RPMI8226 (cell line): ENCODE results near the gene GRK1.
A peak's percentile ranks its signal among the peaks of the same experiment; 100 is the strongest.
"Not testable (repeated sequence)": the region's sequence is repeated elsewhere in the genome, so short reads cannot be mapped to it uniquely, and the experiment has no call there.

Experiments used
- DNase-seq: peaks from one replicate; pipeline ENCODE4 v3.0.0-alpha.2; 2015

The GRK1 gene

DNA sequence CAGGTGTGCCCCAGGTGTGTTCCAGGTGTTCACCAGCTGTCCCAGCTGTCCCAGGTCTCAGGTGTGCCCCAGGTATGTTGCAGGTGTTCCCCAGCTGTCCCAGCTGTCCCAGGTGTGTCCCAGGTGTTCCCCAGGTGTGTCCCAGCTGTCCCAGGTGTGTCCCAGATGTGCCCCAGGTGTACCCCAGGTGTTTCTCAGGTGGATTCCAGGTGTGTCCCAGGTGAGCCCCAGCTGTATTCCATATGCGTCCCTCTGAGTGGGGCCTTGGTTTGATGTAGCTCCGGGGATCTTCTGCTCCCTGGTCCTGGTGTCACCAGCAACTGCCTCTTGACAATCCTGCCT lies 719 bp upstream of the GRK1 start:
- DNase-seq, result no peak

DNA sequence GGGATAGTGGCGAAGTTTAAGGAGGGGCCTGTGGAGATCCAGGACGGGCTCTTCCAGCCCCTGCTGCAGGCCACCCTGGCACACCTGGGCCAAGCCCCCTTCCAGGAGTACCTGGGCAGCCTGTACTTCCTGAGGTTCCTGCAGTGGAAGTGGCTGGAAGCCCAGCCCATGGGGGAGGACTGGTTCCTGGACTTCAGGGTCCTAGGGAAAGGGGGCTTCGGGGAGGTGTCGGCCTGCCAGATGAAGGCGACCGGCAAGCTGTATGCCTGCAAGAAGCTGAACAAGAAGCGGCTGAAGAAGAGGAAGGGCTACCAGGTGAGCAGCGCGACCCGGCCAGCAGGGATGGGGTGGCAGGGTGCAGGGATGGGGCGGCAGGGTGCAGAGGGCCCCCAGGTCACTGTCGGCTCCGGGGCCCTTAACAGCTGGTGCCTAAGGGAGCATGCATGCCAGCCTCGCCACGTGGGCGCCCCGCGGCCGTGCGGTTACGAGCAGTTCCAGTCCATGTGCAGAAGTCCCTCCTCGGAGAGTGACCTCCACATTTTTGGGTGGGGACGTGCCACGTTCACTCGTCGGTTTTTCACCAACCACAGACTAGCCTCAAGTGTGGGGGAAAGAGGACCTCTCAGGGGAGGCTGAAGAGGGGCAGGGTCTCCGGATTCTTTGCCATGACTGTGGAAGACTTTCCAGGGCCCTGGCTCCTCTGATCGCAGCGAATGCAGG lies 912 bp downstream of the GRK1 start:
- no peak for DNase-seq

DNA sequence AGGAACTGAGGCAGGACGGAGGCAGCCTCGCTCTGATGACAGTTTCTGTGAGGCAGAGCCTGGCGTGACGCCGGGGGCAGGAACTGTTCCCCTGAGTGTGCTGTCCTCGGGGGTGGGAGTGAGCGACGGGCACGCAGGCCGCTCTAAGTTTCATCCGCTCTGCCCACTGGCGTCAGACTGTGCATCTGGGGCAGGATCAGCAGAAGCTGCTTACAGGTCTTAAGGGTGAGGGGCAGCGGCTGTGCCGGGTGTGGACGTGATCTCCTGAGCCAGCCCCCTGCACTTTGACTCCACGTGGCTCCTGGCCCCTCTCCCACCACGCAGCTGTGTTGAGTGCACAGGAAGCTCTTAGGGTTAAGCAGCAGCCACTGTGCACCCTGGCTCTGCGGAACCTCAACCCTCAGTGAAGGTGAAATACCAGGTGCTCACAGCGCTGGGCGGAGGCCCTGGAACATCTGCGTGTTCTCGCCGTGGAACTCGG lies 1.5 kb downstream of the GRK1 start:
- DNase-seq, result peak; percentile 58

- DNase-seq, result no peak
Observed at GRCh38 chr13:113669231-113669754, 2.3 kb downstream of the GRK1 start.

GRCh38 chr13:113669755-113670341 lies 2.8 kb downstream of the GRK1 start:
- DNase-seq, result no peak

GRCh38 chr13:113670541-113670940 lies 3.5 kb downstream of the GRK1 start:
- DNase-seq, result no peak

DNA sequence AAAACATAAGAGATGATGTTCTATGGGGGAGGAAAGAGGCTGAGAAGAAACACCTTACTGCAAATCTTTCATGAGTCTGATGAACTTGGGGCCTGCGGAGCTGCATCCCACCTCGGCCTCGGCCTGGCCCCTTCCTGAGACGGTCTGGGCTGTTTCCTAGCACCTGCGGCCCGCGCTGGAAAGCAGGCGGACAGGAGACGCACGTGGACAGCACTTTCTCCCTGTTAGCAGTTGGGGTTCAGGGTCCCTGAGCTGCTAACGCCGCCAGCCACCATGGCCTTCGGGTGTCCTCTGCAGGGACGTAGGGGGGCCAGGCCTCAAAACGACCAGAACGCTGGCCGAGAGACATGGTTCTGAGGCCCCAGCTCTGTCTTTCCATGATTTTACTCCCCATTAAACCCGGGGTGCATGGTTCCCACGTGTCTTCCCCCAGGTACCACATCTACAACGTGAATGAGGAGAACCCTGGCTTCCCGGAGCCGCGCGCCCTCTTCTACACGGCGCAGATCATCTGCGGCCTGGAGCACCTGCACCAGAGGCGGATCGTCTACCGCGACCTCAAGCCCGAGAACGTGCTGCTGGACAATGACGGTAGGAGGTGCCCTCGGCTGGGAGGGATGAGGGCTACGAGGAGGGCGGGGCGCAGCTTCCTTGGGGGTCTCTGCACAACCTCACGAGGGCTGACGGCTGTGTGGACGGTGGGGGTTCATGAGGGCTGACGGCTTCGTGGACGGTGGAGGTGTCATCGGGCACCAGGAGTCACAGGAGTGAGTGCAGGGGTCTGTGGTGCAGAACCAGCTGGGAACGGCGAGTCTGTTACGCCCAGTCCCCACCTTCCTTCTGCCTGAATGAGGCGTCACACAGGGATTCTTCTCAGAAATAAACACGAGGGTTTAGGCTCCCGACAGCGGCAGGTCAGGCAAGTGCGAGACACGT lies 4.3 kb downstream of the GRK1 start:
- DNase-seq, result no peak

DNA sequence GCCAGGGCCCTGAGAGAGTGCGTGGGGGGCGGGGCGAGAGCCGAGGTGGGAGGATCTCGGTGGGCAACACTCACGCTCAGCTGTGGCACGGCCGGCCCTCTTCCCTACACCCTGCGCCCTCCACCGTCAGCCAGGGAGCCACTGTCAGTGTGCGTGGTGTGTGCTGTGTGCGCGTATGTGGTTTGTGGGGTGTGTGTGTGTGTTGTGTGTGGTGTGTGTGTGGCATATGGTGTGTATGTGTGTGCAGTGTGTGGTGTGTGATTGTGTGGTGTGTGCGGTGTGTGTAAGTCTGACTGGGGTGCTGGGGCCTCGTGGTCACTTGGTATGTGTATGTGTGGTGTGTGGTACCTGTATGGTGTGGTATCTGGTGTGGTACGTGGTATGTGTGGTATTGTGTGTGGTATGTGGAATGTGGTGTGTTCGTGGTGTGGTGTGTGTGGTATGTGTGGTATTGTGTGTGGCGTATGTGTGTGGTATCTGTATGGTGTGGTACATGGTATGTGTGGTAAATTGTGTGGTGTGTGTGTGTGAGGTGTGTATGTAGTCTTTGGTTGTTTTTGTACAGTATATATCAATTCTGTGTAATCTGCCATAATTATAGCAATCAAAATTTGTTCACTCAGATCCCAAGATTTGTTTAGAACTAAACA lies 5.1 kb downstream of the GRK1 start:
- no peak for DNase-seq

DNA sequence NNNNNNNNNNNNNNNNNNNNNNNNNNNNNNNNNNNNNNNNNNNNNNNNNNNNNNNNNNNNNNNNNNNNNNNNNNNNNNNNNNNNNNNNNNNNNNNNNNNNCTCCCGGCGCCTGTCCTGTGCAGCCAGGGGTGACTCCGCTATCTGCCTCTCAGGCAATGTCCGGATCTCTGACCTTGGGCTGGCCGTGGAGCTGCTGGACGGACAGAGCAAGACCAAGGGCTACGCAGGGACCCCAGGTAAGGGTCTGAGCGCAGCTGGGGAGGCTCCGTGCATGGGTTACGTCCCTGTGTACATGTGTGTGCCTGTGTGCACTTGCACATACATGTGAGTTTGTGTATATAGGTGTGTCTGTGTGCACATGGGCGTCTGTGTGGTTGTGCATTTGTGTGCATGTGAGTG lies 55.9 kb downstream of the GRK1 start:
- DNase-seq, result no peak

- DNase-seq, result no peak
Observed at GRCh38 chr13:113723410-113724015, 56.5 kb downstream of the GRK1 start.

- DNase-seq, result no peak
Observed at GRCh38 chr13:113724016-113724758, 57.2 kb downstream of the GRK1 start.

DNA sequence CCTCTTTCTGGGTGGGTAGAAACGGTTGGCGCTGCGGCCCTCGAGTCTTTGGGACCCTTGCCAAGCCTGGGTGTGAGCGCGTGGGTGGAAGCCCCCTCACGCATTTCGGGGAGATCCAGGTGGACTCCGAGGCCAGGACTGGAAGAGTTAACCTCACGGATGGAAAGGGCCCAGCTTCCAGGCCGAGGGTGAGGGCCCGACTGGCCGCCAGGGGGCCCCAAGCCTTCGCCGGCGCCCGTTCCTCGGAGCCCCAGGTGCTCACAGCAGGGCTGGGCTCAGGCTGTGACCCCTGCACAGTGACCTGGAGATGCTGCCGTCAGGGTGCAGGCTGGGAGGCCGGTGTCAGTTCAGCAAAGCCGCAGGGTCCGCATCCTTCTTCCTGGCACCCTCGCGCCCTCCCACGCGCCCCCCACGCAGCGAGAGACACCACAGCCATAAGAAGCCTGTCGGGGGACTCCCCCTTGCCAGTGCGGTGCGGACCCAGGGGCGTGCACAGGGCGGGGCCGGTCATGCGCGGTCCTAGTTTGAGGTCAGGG lies 57.8 kb downstream of the GRK1 start:
- peak; percentile 85 for DNase-seq

DNA sequence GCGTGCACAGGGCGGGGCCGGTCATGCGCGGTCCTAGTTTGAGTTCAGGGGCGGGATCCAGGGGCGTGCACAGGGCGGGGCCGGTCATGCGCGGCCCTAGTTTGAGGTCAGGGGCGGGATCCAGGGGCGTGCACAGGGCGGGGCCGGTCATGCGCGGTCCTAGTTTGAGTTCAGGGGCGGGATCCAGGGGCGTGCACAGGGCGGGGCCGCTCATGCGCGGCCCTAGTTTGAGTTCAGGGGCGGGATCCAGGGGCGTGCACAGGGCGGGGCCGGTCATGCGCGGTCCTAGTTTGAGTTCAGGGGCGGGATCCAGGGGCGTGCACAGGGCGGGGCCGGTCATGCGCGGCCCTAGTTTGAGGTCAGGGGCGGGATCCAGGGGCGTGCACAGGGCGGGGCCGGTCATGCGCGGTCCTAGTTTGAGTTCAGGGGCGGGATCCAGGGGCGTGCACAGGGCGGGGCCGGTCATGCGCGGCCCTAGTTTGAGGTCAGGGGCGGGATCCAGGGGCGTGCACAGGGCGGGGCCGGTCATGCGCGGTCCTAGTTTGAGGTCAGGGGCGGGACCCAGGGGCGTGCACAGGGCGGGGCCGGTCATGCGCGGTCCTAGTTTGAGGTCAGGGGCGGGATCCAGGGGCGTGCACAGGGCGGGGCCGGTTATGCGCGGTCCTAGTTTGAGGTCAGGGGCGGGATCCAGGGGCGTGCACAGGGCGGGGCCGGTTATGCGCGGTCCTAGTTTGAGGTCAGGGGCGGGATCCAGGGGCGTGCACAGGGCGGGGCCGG lies 58.5 kb downstream of the GRK1 start:
- not testable (repeated sequence) for DNase-seq

- DNase-seq, result peak; percentile 23
Observed at GRCh38 chr13:113726106-113726821, 59.2 kb downstream of the GRK1 start.

GRCh38 chr13:113726961-113727411 lies 60.0 kb downstream of the GRK1 start:
- peak; percentile 96 for DNase-seq

DNA sequence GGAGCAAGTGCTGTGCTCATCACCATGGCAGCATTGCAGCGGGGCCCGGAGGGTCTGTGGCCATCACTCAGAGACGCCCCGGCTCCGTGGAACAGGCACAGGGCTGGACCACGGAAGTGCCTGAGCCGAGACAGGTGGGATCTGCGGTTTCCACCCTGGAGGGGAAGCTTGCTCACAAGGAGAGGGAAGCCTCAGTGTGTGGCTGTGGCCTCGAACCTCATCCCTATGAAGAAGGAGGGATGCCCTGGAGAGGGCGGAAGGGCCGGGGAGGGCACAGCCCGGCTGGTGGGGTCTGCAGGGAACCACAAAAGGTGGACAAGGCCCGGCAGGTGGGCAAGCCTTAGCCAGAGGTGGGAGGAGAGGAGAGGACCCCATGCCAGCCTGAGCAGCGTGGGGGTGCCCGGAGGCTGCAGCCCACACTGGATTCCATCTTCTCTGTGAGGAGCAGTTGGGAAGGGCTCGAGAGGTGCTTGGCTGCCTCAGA lies 61.6 kb downstream of the GRK1 start:
- DNase-seq, result no peak

- DNase-seq, result peak; percentile 5
Observed at GRCh38 chr13:113729187-113730019, 62.4 kb downstream of the GRK1 start.

GRCh38 chr13:113730258-113730691 lies 63.3 kb downstream of the GRK1 start:
- no peak for DNase-seq

GRCh38 chr13:113730831-113731191 lies 63.8 kb downstream of the GRK1 start:
- no peak for DNase-seq
